ENCODE data around the gene SLC25A40.
"Not testable (repeated sequence)": the region's sequence is repeated elsewhere in the genome, so short reads cannot be mapped to it uniquely, and the experiment has no call there.

The SLC25A40 gene

GRCh38 chr7:87866533-87866932 is 9.6 kb downstream of the SLC25A40 start:
- DNase-seq: not testable (repeated sequence)

GRCh38 chr7:87866089-87866488 is 10.1 kb downstream of the SLC25A40 start:
- DNase-seq: no peak

- DNase-seq: no peak
These were observed 17.6 kb downstream of the SLC25A40 start for GRCh38 chr7:87858417-87859100.

GRCh38 chr7:87853237-87853864 is 22.8 kb downstream of the SLC25A40 start:
- DNase-seq: no peak

GRCh38 chr7:87852306-87852705 is 23.9 kb downstream of the SLC25A40 start:
- no peak for DNase-seq

GRCh38 chr7:87850836-87851593 is 25.1 kb downstream of the SLC25A40 start:
- DNase-seq: no peak

GRCh38 chr7:87837597-87837996 is 38.6 kb downstream of the SLC25A40 start:
- DNase-seq: no peak

- DNase-seq: no peak
These were observed 43.0 kb downstream of the SLC25A40 start for GRCh38 chr7:87833130-87833529.

- DNase-seq: no peak
These were observed 45.1 kb downstream of the SLC25A40 start for GRCh38 chr7:87831097-87831496.

GRCh38 chr7:87828383-87828782 is 47.8 kb downstream of the SLC25A40 start:
- not testable (repeated sequence) for DNase-seq

GRCh38 chr7:87825369-87825768 is 50.8 kb downstream of the SLC25A40 start:
- not testable (repeated sequence) for DNase-seq

GRCh38 chr7:87822056-87822455 is 54.1 kb downstream of the SLC25A40 start:
- not testable (repeated sequence) for DNase-seq

- DNase-seq: no peak
These were observed 57.8 kb downstream of the SLC25A40 start for GRCh38 chr7:87818336-87818735.

- DNase-seq: no peak
These were observed 59.8 kb downstream of the SLC25A40 start for GRCh38 chr7:87816389-87816788.

- DNase-seq: no peak
These were observed 65.4 kb downstream of the SLC25A40 start for GRCh38 chr7:87810726-87811125.

- no peak for DNase-seq
These were observed 66.0 kb downstream of the SLC25A40 start for GRCh38 chr7:87810130-87810529.

- DNase-seq: no peak
These were observed 70.0 kb downstream of the SLC25A40 start for GRCh38 chr7:87806150-87806549.

GRCh38 chr7:87797798-87798403 is 78.3 kb downstream of the SLC25A40 start:
- peak; percentile 73 for DNase-seq

GRCh38 chr7:87797395-87797794 is 78.8 kb downstream of the SLC25A40 start:
- no peak for DNase-seq

- no peak for DNase-seq
These were observed 90.7 kb downstream of the SLC25A40 start for GRCh38 chr7:87785368-87785995.

- no peak for DNase-seq
These were observed 91.7 kb downstream of the SLC25A40 start for GRCh38 chr7:87784424-87784823.

Data from NCI-H1105 treated with DMSO at 0.1 percent for 48 hours (cell line).